ENCODE data around the gene RAB31.

The RAB31 gene

GRCh38 chr18:9803063-9803697, 95.1 kb downstream of the RAB31 start:
- no peak overlapping the region for H3K4me2 ChIP-seq (ENCODE audit: low read length)
- H2AFZ ChIP-seq (ENCODE audit: low read length): no peak overlapping the region
- no peak for TF ChIP-seq EZH2 (IDR thresholded peaks at IDR 0.05; ENCODE audit: borderline replicate concordance, low read length)
- TF ChIP-seq, protein P1, sequence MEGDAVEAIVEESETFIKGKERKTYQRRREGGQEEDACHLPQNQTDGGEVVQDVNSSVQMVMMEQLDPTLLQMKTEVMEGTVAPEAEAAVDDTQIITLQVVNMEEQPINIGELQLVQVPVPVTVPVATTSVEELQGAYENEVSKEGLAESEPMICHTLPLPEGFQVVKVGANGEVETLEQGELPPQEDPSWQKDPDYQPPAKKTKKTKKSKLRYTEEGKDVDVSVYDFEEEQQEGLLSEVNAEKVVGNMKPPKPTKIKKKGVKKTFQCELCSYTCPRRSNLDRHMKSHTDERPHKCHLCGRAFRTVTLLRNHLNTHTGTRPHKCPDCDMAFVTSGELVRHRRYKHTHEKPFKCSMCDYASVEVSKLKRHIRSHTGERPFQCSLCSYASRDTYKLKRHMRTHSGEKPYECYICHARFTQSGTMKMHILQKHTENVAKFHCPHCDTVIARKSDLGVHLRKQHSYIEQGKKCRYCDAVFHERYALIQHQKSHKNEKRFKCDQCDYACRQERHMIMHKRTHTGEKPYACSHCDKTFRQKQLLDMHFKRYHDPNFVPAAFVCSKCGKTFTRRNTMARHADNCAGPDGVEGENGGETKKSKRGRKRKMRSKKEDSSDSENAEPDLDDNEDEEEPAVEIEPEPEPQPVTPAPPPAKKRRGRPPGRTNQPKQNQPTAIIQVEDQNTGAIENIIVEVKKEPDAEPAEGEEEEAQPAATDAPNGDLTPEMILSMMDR (IDR thresholded peaks at IDR 0.05; ENCODE audit: low read length): no peak
- H3K4me3 ChIP-seq (ENCODE audit: low read depth, low read length, poor library complexity, severe bottlenecking): no peak overlapping the region
- H3K27ac ChIP-seq (ENCODE audit: low read depth, low read length, poor library complexity, severe bottlenecking): no peak overlapping the region
- H3K79me2 ChIP-seq (ENCODE audit: insufficient read depth, low read length): no peaks in the 10 kb centered on the region
- H3K4me1 ChIP-seq (ENCODE audit: insufficient read depth, low read length, severe bottlenecking): no peaks in the 10 kb centered on the region
- 0 out of 2 replicates have a peak, but pooled peaks cover 6% of the 10 kb centered on the region for H3K27me3 ChIP-seq (ENCODE audit: insufficient read depth, low read length)
- no peaks in the 10 kb centered on the region for H3K9me2 ChIP-seq (ENCODE audit: low read depth, low read length)
- no peaks in the 10 kb centered on the region for H3F3A ChIP-seq (ENCODE audit: insufficient read depth, low read length)
- H3K9me3 ChIP-seq (ENCODE audit: low read length): no peaks in the 10 kb centered on the region
- no peaks in the 10 kb centered on the region for H3K36me3 ChIP-seq (ENCODE audit: insufficient read depth, low read length)
- H3K9ac ChIP-seq (ENCODE audit: low read length): no peak overlapping the region
- H4K20me1 ChIP-seq (ENCODE audit: insufficient read depth, low read length): no peaks in the 10 kb centered on the region

GRCh38 chr18:9803698-9804516, 95.8 kb downstream of the RAB31 start:
- H3K9me2 ChIP-seq (ENCODE audit: low read depth, low read length): no peaks in the 10 kb centered on the region
- H3K9me3 ChIP-seq (ENCODE audit: low read length): no peaks in the 10 kb centered on the region
- H3K27me3 ChIP-seq (ENCODE audit: insufficient read depth, low read length): 0 out of 2 replicates have a peak, but pooled peaks cover 6% of the 10 kb centered on the region
- no peaks in the 10 kb centered on the region for H4K20me1 ChIP-seq (ENCODE audit: insufficient read depth, low read length)
- no peak overlapping the region for H2AFZ ChIP-seq (ENCODE audit: low read length)
- no peaks in the 10 kb centered on the region for H3K4me1 ChIP-seq (ENCODE audit: insufficient read depth, low read length, severe bottlenecking)
- no peak overlapping the region for H3K4me3 ChIP-seq (ENCODE audit: low read depth, low read length, poor library complexity, severe bottlenecking)
- H3K79me2 ChIP-seq (ENCODE audit: insufficient read depth, low read length): no peaks in the 10 kb centered on the region
- no peak overlapping the region for H3K9ac ChIP-seq (ENCODE audit: low read length)
- H3K27ac ChIP-seq (ENCODE audit: low read depth, low read length, poor library complexity, severe bottlenecking): no peak overlapping the region
- H3K36me3 ChIP-seq (ENCODE audit: insufficient read depth, low read length): no peaks in the 10 kb centered on the region
- no peaks in the 10 kb centered on the region for H3F3A ChIP-seq (ENCODE audit: insufficient read depth, low read length)
- TF ChIP-seq, protein P1 (IDR thresholded peaks at IDR 0.05; ENCODE audit: low read length): no peak
- no peak for TF ChIP-seq EZH2 (IDR thresholded peaks at IDR 0.05; ENCODE audit: borderline replicate concordance, low read length)
- H3K4me2 ChIP-seq (ENCODE audit: low read length): no peak overlapping the region

GRCh38 chr18:9804517-9805104, 96.5 kb downstream of the RAB31 start:
- no peaks in the 10 kb centered on the region for H3K4me1 ChIP-seq (ENCODE audit: insufficient read depth, low read length, severe bottlenecking)
- TF ChIP-seq, protein P1 (IDR thresholded peaks at IDR 0.05; ENCODE audit: low read length): no peak
- TF ChIP-seq EZH2 (IDR thresholded peaks at IDR 0.05; ENCODE audit: borderline replicate concordance, low read length): no peak
- no peak overlapping the region for H2AFZ ChIP-seq (ENCODE audit: low read length)
- no peak overlapping the region for H3K27ac ChIP-seq (ENCODE audit: low read depth, low read length, poor library complexity, severe bottlenecking)
- H3F3A ChIP-seq (ENCODE audit: insufficient read depth, low read length): no peaks in the 10 kb centered on the region
- H3K4me2 ChIP-seq (ENCODE audit: low read length): no peak overlapping the region
- no peaks in the 10 kb centered on the region for H3K9me3 ChIP-seq (ENCODE audit: low read length)
- H3K9ac ChIP-seq (ENCODE audit: low read length): no peak overlapping the region
- no peak overlapping the region for H3K4me3 ChIP-seq (ENCODE audit: low read depth, low read length, poor library complexity, severe bottlenecking)
- H3K36me3 ChIP-seq (ENCODE audit: insufficient read depth, low read length): no peaks in the 10 kb centered on the region
- H3K79me2 ChIP-seq (ENCODE audit: insufficient read depth, low read length): no peaks in the 10 kb centered on the region
- H3K27me3 ChIP-seq (ENCODE audit: insufficient read depth, low read length): 0 out of 2 replicates have a peak, but pooled peaks cover 6% of the 10 kb centered on the region
- no peaks in the 10 kb centered on the region for H3K9me2 ChIP-seq (ENCODE audit: low read depth, low read length)
- H4K20me1 ChIP-seq (ENCODE audit: insufficient read depth, low read length): no peaks in the 10 kb centered on the region
